RPMI8226 (cell line): Measurements from ENCODE around the gene ARV1.
"Not testable (repeated sequence)": the region's sequence is repeated elsewhere in the genome, so short reads cannot be mapped to it uniquely, and the experiment has no call there.

Source experiments
- DNase-seq: peaks from one replicate; pipeline ENCODE4 v3.0.0-alpha.2; 2015

ARV1 gene

GRCh38 chr1:230976825-230977747 is 1.8 kb upstream of the ARV1 start:
- peak; percentile 30 for DNase-seq

- DNase-seq, result peak; percentile 77
Measured at GRCh38 chr1:230977761-230978490, 968 bp upstream of the ARV1 start.

GRCh38 chr1:230979389-230979716 is 459 bp downstream of the ARV1 start:
- no peak for DNase-seq

GRCh38 chr1:230979952-230980351 is 1.1 kb downstream of the ARV1 start:
- no peak for DNase-seq

GRCh38 chr1:230982696-230983095 is 3.8 kb downstream of the ARV1 start:
- no peak for DNase-seq

GRCh38 chr1:230983811-230984210 is 4.9 kb downstream of the ARV1 start:
- DNase-seq, result no peak

- DNase-seq, result not testable (repeated sequence)
Measured at GRCh38 chr1:230984622-230985515, 6.0 kb downstream of the ARV1 start.

- no peak for DNase-seq
Measured at GRCh38 chr1:230985711-230986110, 6.8 kb downstream of the ARV1 start.

- no peak for DNase-seq
Measured at GRCh38 chr1:230986976-230987375, 8.1 kb downstream of the ARV1 start.

- DNase-seq, result no peak
Measured at GRCh38 chr1:230987448-230987847, 8.6 kb downstream of the ARV1 start.

- no peak for DNase-seq
Measured at GRCh38 chr1:230992100-230992774, 13.3 kb downstream of the ARV1 start.

GRCh38 chr1:230994860-230995259 is 16.0 kb downstream of the ARV1 start:
- no peak for DNase-seq

- DNase-seq, result no peak
Measured at GRCh38 chr1:231000201-231000600, 21.3 kb downstream of the ARV1 start.

- DNase-seq, result no peak
Measured at GRCh38 chr1:231000639-231001038, 21.7 kb downstream of the ARV1 start.

GRCh38 chr1:231001892-231002291 is 23.0 kb downstream of the ARV1 start:
- DNase-seq, result no peak

GRCh38 chr1:231007535-231007934 is 28.6 kb downstream of the ARV1 start:
- not testable (repeated sequence) for DNase-seq

GRCh38 chr1:231011360-231011759 is 32.5 kb downstream of the ARV1 start:
- no peak for DNase-seq

GRCh38 chr1:231011963-231012362 is 33.1 kb downstream of the ARV1 start:
- no peak for DNase-seq

GRCh38 chr1:231013391-231014015 is 34.6 kb downstream of the ARV1 start:
- no peak for DNase-seq

- DNase-seq, result no peak
Measured at GRCh38 chr1:231016234-231016633, 37.3 kb downstream of the ARV1 start.

GRCh38 chr1:231016966-231017365 is 38.1 kb downstream of the ARV1 start:
- no peak for DNase-seq

GRCh38 chr1:231019711-231020110 is 40.8 kb downstream of the ARV1 start:
- DNase-seq, result no peak
